VCaP (cell line): ENCODE data around the gene TOR2A.

Experiments used
- H3K27ac ChIP-seq: fragments of 450-650 bp; 2 replicates; pipeline ENCODE4 v1.5.1; 2017
- TF ChIP-seq, protein P1 (sequence below): fragments of 450-650 bp; conservative IDR thresholded peaks from 2 replicates; pipeline ENCODE4 v1.5.1; 2017; ENCODE audit warnings: mild to moderate bottlenecking, moderate library complexity

Gene TOR2A

DNA sequence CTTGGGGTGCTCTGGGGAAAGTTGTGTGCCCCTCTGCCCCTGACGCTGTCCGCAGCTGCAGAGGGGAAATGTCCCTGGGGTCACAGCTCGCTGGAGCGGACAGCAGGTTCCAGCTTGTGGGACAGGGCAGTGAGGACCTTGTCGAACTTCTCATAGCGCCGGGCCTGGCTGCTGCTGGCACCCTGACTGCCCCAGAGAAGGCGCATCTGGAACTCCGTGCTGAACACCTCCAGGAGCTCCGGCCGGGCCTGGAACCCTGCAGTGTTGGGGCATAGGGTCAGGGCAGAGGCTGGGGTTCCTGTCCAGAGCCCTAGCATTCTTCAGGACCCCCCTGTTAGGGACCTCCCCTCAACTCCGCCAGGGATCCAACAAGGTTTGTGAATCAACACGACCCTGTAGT is 3.6 kb upstream of the TOR2A start:
- TF ChIP-seq, protein P1, sequence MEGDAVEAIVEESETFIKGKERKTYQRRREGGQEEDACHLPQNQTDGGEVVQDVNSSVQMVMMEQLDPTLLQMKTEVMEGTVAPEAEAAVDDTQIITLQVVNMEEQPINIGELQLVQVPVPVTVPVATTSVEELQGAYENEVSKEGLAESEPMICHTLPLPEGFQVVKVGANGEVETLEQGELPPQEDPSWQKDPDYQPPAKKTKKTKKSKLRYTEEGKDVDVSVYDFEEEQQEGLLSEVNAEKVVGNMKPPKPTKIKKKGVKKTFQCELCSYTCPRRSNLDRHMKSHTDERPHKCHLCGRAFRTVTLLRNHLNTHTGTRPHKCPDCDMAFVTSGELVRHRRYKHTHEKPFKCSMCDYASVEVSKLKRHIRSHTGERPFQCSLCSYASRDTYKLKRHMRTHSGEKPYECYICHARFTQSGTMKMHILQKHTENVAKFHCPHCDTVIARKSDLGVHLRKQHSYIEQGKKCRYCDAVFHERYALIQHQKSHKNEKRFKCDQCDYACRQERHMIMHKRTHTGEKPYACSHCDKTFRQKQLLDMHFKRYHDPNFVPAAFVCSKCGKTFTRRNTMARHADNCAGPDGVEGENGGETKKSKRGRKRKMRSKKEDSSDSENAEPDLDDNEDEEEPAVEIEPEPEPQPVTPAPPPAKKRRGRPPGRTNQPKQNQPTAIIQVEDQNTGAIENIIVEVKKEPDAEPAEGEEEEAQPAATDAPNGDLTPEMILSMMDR: no peak
- peak overlapping the region; percentile 34; the same call in 1 of the 2 replicates for H3K27ac ChIP-seq

DNA sequence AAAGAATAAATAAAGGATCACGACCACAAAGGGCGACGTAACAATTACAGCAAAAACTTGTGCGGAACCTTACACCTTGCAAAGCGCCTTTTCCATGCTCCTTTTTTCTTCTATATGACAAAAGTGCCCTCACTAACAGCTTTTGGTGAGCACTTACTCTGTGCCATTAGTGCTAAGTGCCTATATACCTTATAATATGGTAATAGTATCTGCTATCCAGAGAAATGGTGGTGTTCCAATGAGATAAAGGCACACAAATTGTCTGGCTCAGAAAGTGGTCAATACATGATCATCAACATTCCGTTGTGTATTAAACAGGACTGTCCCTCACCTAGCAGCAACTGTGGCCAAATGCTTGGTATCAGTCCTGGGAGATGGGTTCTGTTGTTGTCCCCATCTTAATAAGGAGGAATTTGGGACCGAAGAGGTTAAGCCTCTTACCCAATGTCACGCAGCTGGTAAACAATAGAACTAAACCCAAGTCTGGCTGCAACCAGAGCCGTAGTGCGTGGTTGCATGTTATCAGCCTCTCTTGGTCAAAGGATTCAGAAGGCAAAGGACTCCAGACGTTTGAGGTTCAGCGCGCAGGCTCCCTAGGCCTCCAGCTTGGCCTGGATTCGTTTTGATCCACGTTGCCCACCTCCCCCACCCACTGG is 564 bp upstream of the TOR2A start:
- peak overlapping the region; percentile 91 for H3K27ac ChIP-seq
- TF ChIP-seq, protein P1: peak; percentile 48

DNA sequence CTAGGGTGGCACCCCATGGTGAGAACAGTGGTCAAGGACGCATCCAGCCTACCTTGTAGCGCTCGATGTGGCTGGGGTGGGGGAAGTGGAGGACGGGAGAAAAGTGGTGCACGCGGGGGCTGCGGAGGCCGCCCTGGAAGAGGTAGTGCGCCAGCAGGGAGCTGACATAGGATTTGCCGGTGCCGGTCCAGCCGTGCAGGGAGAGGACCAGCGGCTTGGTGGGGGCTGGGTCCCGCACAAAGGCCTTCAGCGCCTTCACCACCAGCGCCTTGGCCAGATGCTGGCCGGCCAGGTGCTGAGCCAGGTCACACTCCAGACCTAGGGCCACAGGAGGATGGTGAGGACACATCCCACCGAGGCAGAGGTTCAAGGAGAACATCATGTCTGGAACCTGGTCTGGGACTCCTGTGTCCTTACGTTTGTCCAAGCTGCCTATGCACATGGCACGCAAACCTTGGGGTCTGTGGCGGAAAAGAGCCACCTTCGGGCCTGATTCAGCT is 797 bp downstream of the TOR2A start:
- TF ChIP-seq, protein P1: peak; percentile 80
- H3K27ac ChIP-seq: peak overlapping the region; percentile 91

DNA sequence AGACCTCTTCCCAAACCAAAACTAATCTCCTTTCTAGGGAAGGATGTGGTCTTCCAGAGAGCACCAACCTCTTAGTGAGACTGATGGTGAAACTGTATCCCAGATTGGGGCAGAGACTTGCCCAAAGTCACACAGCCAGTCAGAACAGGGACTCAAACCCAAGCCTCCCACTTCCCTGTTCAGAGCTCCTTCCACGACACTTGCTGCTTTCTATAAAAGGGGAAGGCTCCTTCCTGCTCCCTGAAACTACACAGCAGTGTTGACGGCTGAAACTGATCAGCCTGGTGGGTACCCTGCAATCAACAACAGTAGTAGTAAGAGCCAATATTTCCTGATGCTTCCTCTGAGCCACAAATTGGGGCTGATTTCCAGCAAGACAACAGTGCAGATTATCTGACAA is 1.5 kb downstream of the TOR2A start:
- TF ChIP-seq, protein P1: no peak
- peak overlapping the region; percentile 91; the same call in 1 of the 2 replicates for H3K27ac ChIP-seq

DNA sequence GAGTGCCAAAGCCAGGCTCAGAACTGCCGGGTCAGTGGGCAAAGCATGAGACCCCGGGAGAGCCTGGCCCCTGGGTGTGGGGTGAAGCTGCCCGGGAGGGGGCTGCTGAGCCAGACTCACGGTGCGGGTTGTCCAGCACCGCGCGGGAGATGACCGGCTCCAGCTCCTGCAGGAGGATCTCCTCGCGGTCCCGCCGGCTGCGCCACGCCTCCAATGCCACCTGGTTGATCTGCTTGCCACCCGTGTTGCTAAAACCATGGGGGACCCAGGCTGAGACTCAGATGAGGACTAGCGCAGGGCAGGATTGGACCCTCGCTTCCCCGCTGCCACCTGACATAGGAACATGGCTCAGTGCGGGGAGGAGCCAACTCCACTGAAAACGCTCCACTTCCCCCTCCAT is 2.6 kb downstream of the TOR2A start:
- TF ChIP-seq, protein P1: no peak
- no peak overlapping the region for H3K27ac ChIP-seq

DNA sequence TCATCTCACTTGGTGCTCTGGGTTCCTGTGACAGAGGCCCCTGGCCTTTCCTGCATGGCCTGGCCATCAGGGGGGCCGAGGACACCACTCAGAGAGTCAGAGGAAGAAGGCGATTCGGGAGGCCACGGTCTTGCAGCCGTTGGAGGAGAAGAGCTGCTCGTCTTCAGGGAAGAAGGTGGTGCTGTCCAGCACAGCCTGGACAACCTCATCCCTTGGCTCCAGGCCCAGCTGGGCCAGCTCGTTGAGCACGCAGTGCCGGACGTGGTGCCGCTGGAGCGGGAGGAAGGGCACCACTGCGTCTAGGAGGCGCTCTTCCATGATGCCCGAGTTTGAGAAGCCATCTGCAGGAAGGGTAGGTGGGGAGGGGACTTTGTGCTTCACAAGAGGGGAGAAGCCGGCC is 3.2 kb downstream of the TOR2A start:
- no peak overlapping the region for H3K27ac ChIP-seq
- TF ChIP-seq, protein P1: no peak

DNA sequence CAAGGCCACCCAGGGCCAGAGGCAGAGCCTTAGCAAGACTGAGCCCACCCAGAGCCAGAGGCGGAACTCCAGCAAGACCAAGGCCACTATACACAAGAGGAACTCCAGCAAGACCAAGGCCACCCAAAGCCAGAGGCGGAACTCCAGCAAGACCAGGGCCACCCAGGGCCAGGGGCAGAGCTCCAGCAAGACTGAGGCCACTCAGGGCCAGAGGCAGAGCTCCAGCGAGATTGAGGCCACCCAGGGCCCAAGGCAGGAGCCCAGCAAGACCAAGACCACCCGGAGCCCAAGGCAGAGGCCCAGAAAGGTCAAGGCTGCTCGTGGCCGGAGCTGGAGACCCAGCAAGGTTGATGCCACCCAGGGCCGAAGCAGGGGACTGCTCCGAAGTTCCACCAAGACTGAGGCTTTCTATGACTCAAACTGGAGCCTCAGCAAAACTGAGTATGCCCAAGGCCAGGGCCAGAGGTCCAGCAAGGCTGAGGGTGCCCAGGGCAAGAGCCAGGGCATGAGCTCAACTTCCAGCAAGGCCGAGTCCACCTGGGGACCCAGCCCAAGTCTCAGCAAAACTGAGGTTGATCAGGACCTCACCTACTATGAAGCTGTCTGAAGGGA is 4.2 kb downstream of the TOR2A start:
- no peak overlapping the region for H3K27ac ChIP-seq

More for the DNA sequence above, 4.2 kb downstream of the TOR2A start:
- TF ChIP-seq, protein P1: no peak
